HepG2 (cell line): ENCODE measurements around the gene RAB29. TPM values are rescaled to one million over a fixed set of nuclear protein-coding genes. Genes with fewer than 3 reads are reported as not detected.

Experiments used
- CSRNP1 ChIP-seq: sonication (generic); formaldehyde crosslinking; IDR thresholded peaks from 2 replicates; pipeline ENCODE4 v1.8.1; 2023; ENCODE audit warnings: mild to moderate bottlenecking, missing genetic modification reagents
- HNF4G ChIP-seq, 2 experiments: sonication (generic) in 1 of 2; formaldehyde crosslinking in 1 of 2; IDR thresholded peaks; 2 replicates each; pipeline versions ENCODE4 v1.4.0 to v1.6.1; 2011 to 2020; ENCODE audit warnings: borderline replicate concordance in 2 of 2, low read depth in 2 of 2, mild to moderate bottlenecking in 2 of 2, low read length in 1 of 2, missing genetic modification reagents in 1 of 2, moderate library complexity in 1 of 2
- HNRNPLL ChIP-seq: fragments of 200-400 bp; formaldehyde crosslinking; IDR thresholded peaks from 2 replicates; pipeline ENCODE4 v1.6.1; 2017; ENCODE audit warnings: mild to moderate bottlenecking, low read depth, low read length; ENCODE audit not compliant: poor library complexity, severe bottlenecking
- POLR2A ChIP-seq, 2 experiments: IDR thresholded peaks; 2 replicates each; pipeline ENCODE4 v1.6.1; 2011; ENCODE audit warnings: low read depth in 2 of 2, low read length in 2 of 2, mild to moderate bottlenecking in 1 of 2, moderate library complexity in 1 of 2; ENCODE audit not compliant: insufficient read depth in 1 of 2
- RFX5 ChIP-seq: IDR thresholded peaks from 2 replicates; pipeline ENCODE4 v1.6.1; 2011; ENCODE audit warnings: low read depth, low read length, improper control_type of control experiment
- RFXANK ChIP-seq: IDR thresholded peaks from 2 replicates; pipeline ENCODE4 v1.6.1; 2016
- SP5 ChIP-seq: IDR thresholded peaks from 2 replicates; pipeline ENCODE4 v1.6.1; 2016; ENCODE audit warnings: low read depth, borderline replicate concordance
- XBP1 ChIP-seq: sonication (generic); formaldehyde crosslinking; IDR thresholded peaks from 2 replicates; pipeline ENCODE4 v1.5.0; 2020; ENCODE audit warnings: missing genetic modification reagents
- ZBTB2 ChIP-seq: sonication (generic); formaldehyde crosslinking; IDR thresholded peaks from 2 replicates; pipeline ENCODE4 v1.8.0; 2022; ENCODE audit warnings: low read depth, missing genetic modification reagents
- ZFP90 ChIP-seq: sonication (generic); formaldehyde crosslinking; IDR thresholded peaks from 2 replicates; pipeline ENCODE4 v1.8.0; 2022; ENCODE audit warnings: missing genetic modification reagents, mild to moderate bottlenecking, inconsistent platforms, borderline replicate concordance
- ZHX2 ChIP-seq, 2 experiments: sonication (generic) in 1 of 2; formaldehyde crosslinking in 1 of 2; IDR thresholded peaks; 2 replicates each; pipeline versions ENCODE4 v1.6.1 to v1.9.0; 2014 to 2022; ENCODE audit warnings: antibody characterized with exemption in 1 of 2, borderline replicate concordance in 1 of 2, inconsistent platforms in 1 of 2, low read depth in 1 of 2, missing genetic modification reagents in 1 of 2
- ZMAT3 ChIP-seq: sonication (generic); formaldehyde crosslinking; conservative IDR thresholded peaks from 2 replicates; pipeline ENCODE4 v1.7.0; 2021; ENCODE audit warnings: missing genetic modification reagents
- ZNF781 ChIP-seq: sonication (generic); formaldehyde crosslinking; IDR thresholded peaks from 2 replicates; pipeline ENCODE4 v1.5.1; 2020; ENCODE audit warnings: borderline replicate concordance, mild to moderate bottlenecking, missing genetic modification reagents; ENCODE audit errors: not compliant biosample characterization
- ZNF891 ChIP-seq: sonication (generic); formaldehyde crosslinking; IDR thresholded peaks from 2 replicates; pipeline ENCODE4 v1.5.0; 2020; ENCODE audit warnings: mild to moderate bottlenecking, missing genetic modification reagents
- polyA plus RNA-seq, 8 experiments: library from polyadenylated mRNA; depleted of rRNA in 3 of 8; stranded (reverse) in 7 of 8; unstranded in 1 of 8; fragments of >200 nt; fragmentation: Illumina TruSeq in 4 of 8; extraction: Trizol in 4 of 8; gene quantifications; 2 replicates each; pipeline versions ENCODE4 v1.2.1 to v1.2.3, GENCODE V29; 2011 to 2016; ENCODE audit warnings: low read depth in 4 of 8, missing spikeins in 1 of 8, mixed read lengths in 1 of 8; ENCODE audit not compliant: insufficient read depth in 1 of 8
- total RNA-seq, 5 experiments: library from RNA; depleted of rRNA; stranded (reverse); fragments of >200 nt; fragmentation: Illumina TruSeq; extraction: Trizol; gene quantifications; 2 replicates each; pipeline ENCODE4 v1.2.3, GENCODE V29; 2016; ENCODE audit warnings: low read depth in 1 of 5
- TF ChIP-seq, protein P1 (sequence below): sonication (generic); formaldehyde crosslinking; IDR thresholded peaks from 2 replicates; pipeline ENCODE4 v1.4.0; 2020; ENCODE audit warnings: missing genetic modification reagents
- TF ChIP-seq, protein P2 (sequence below): sonication (generic); formaldehyde crosslinking; IDR thresholded peaks from 2 replicates; pipeline ENCODE4 v1.4.0; 2020; ENCODE audit warnings: missing genetic modification reagents, low read depth, mild to moderate bottlenecking, borderline replicate concordance

The RAB29 gene
- total and polyA plus RNA-seq, 2 of the 13 experiments (the other 11 are each of a cell fraction or from before 2014, with no cell fraction given): 8.7 to 10.1 TPM

- TF ChIP-seq ZHX2 (IDR thresholded peaks at IDR 0.05; ENCODE audit: low read depth): no peak
- TF ChIP-seq ZHX2 (CRISPR knock-in tag; IDR thresholded peaks at IDR 0.05; ENCODE audit: borderline replicate concordance): no peak
- TF ChIP-seq HNRNPLL: no peak
- no peak for TF ChIP-seq XBP1 (CRISPR knock-in tag)
- TF ChIP-seq ZNF781 (CRISPR knock-in tag): no peak
- TF ChIP-seq ZFP90 (CRISPR knock-in tag): no peak
- TF ChIP-seq HNF4G (IDR thresholded peaks at IDR 0.05; ENCODE audit: borderline replicate concordance, low read depth, low read length): 0 out of 2 replicates have a peak, but pooled peaks have one; percentile 18
- no peak for TF ChIP-seq HNF4G (CRISPR knock-in tag; IDR thresholded peaks at IDR 0.05; ENCODE audit: borderline replicate concordance, low read depth)
- TF ChIP-seq SP5 (CRISPR knock-in tag): no peak
- TF ChIP-seq, protein P1, sequence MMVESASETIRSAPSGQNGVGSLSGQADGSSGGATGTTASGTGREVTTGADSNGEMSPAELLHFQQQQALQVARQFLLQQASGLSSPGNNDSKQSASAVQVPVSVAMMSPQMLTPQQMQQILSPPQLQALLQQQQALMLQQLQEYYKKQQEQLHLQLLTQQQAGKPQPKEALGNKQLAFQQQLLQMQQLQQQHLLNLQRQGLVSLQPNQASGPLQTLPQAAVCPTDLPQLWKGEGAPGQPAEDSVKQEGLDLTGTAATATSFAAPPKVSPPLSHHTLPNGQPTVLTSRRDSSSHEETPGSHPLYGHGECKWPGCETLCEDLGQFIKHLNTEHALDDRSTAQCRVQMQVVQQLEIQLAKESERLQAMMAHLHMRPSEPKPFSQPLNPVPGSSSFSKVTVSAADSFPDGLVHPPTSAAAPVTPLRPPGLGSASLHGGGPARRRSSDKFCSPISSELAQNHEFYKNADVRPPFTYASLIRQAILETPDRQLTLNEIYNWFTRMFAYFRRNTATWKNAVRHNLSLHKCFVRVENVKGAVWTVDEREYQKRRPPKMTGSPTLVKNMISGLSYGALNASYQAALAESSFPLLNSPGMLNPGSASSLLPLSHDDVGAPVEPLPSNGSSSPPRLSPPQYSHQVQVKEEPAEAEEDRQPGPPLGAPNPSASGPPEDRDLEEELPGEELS (CRISPR knock-in tag): peak; percentile 26; the same call in 1 of the 2 replicates
- TF ChIP-seq RFXANK (CRISPR knock-in tag): no peak
- no peak for TF ChIP-seq ZBTB2
- TF ChIP-seq, protein P2, sequence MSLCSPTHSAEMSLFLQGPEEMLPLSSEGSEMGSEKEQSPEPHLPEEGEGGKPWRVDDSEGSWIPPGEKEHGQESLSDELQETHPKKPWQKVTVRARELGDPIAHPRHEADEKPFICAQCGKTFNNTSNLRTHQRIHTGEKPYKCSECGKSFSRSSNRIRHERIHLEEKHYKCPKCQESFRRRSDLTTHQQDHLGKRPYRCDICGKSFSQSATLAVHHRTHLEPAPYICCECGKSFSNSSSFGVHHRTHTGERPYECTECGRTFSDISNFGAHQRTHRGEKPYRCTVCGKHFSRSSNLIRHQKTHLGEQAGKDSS (CRISPR knock-in tag): no peak
- TF ChIP-seq POLR2A (IDR thresholded peaks at IDR 0.05; ENCODE audit: insufficient read depth in 1 of 2, low read depth in 2 of 2, low read length in 2 of 2): no peak
- TF ChIP-seq CSRNP1 (CRISPR knock-in tag): no peak
- no peak for TF ChIP-seq ZNF891 (CRISPR knock-in tag)
- TF ChIP-seq ZMAT3 (CRISPR knock-in tag): no peak
- TF ChIP-seq RFX5: no peak
Observed at GRCh38 chr1:205726619-205727125, 48.6 kb downstream of the RAB29 start (continued).
